ENCODE data around the gene SGIP1. TPM values are rescaled to one million over a fixed set of nuclear protein-coding genes. Genes with fewer than 3 reads are reported as not detected.

The SGIP1 gene
- total RNA-seq, 1 donor from 2014 or later = 12.4 TPM

DNA sequence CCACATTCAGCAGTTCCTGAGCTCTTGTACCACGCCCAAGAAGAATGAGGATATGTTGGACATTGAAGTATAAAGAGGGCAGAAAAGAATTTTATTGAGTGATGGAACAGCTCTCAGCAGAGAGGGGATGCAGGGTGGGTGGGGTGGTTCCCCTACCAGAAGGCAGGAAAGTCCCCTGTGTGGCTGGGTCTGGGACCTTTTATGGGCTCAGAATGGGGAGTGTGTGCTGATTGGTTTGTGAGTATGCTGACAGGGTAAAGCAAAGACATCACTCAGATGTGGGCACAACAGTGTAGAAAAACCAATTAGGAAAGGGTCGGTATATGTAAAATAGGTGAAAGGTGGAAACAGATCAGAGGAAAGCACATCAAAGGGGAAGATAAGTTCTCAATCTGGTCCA is 62.2 kb downstream of the SGIP1 start:
- intact Hi-C loops (cut with DNase I) = no loop called here

DNA sequence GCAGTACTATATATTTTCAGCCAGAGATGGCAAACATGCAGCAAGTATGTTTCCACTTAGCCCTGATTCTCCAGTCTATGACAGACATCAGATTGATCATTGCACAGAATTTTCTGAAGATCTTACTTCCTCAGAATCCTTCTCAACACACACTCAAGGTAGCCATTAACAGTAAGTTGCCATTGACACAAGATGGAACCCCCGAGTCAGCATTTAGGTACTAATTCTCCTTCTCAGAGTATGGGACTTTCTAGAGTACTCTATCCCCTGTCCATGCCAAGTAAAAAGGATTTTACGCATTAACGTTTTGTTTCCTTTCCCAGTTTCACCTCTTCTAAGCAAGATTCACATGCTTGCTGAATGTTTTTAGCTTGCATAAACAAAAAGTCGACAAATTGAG is 63.5 kb downstream of the SGIP1 start:
- no peak for ATAC-seq

More for the DNA sequence above, 62.2 kb downstream of the SGIP1 start:
- no peaks in the 10 kb centered on the region for H3K9me3 ChIP-seq
- H3K4me1 ChIP-seq = no peaks in the 10 kb centered on the region
- no peak overlapping the region for H3K4me3 ChIP-seq
- no peaks in the 10 kb centered on the region for H3K36me3 ChIP-seq
- ATAC-seq (no peak), DNase-seq (no peak)
- no peak for TF ChIP-seq CTCF (IDR thresholded peaks at IDR 0.05)
- no peaks in the 10 kb centered on the region for H3K27me3 ChIP-seq (ENCODE audit: low read depth)
- no peak overlapping the region for H3K27ac ChIP-seq

GRCh38 chr1:66598670-66599069 is 64.7 kb downstream of the SGIP1 start:
- TF ChIP-seq CTCF (IDR thresholded peaks at IDR 0.05) = no peak
- no peaks in the 10 kb centered on the region for H3K27me3 ChIP-seq (ENCODE audit: low read depth)
- DNase-seq (no peak), ATAC-seq (no peak)
- no peak overlapping the region for H3K27ac ChIP-seq
- intact Hi-C loops (cut with DNase I) = no loop called here
- H3K4me3 ChIP-seq = no peak overlapping the region
- no peaks in the 10 kb centered on the region for H3K9me3 ChIP-seq
- H3K36me3 ChIP-seq = no peaks in the 10 kb centered on the region
- no peaks in the 10 kb centered on the region for H3K4me1 ChIP-seq

More for the DNA sequence above, 63.5 kb downstream of the SGIP1 start:
- H3K4me1 ChIP-seq = no peaks in the 10 kb centered on the region
- H3K4me3 ChIP-seq = no peak overlapping the region
- H3K36me3 ChIP-seq = no peaks in the 10 kb centered on the region
- DNase-seq = no peak
- no peaks in the 10 kb centered on the region for H3K9me3 ChIP-seq
- no peak overlapping the region for H3K27ac ChIP-seq
- no peaks in the 10 kb centered on the region for H3K27me3 ChIP-seq (ENCODE audit: low read depth)
- TF ChIP-seq CTCF (IDR thresholded peaks at IDR 0.05) = no peak
- intact Hi-C loops (cut with DNase I) = no loop called here

- no peak overlapping the region for H3K27ac ChIP-seq
- no peaks in the 10 kb centered on the region for H3K9me3 ChIP-seq
- DNase-seq (no peak), ATAC-seq (no peak)
- H3K27me3 ChIP-seq (ENCODE audit: low read depth) = no peaks in the 10 kb centered on the region
- TF ChIP-seq CTCF (IDR thresholded peaks at IDR 0.05) = no peak
- H3K4me1 ChIP-seq = no peaks in the 10 kb centered on the region
- H3K4me3 ChIP-seq = no peak overlapping the region
- H3K36me3 ChIP-seq = no peaks in the 10 kb centered on the region
- intact Hi-C loops (cut with DNase I) = no loop called here
These were observed 65.4 kb downstream of the SGIP1 start for GRCh38 chr1:66599346-66599745.

GRCh38 chr1:66599899-66600737 is 66.2 kb downstream of the SGIP1 start:
- no peak for TF ChIP-seq CTCF (IDR thresholded peaks at IDR 0.05)
- Histone ChIP-seq H3K4me1 (no peaks in the 10 kb centered on the region), H3K36me3 (no peaks in the 10 kb centered on the region), H3K27ac (no peak overlapping the region), H3K27me3 (ENCODE audit: low read depth) (no peaks in the 10 kb centered on the region), H3K9me3 (no peaks in the 10 kb centered on the region), H3K4me3 (no peak overlapping the region)
- DNase-seq (no peak), ATAC-seq (no peak)
- intact Hi-C loops (cut with DNase I) = no loop called here
